H9 (cell line): ENCODE measurements around the gene CRYBG2. TPM values are rescaled to one million over a fixed set of nuclear protein-coding genes. Genes with fewer than 3 reads are reported as not detected.

ENCODE experiments used
- DNase-seq: peaks from one replicate; pipeline ENCODE4 v3.0.0-alpha.2; 2017
- H2AFZ ChIP-seq: one replicate; pipeline ENCODE4 v1.6.1; 2013; ENCODE audit warnings: mild to moderate bottlenecking, low read length, control low read depth, moderate library complexity
- H2AK5ac ChIP-seq: 2 replicates; pipeline ENCODE4 v1.6.1; 2013; ENCODE audit warnings: low read length, control low read depth, mixed read lengths; ENCODE audit not compliant: insufficient read length
- H2BK120ac ChIP-seq: one replicate; pipeline ENCODE4 v1.6.1; 2013; ENCODE audit warnings: low read depth, mild to moderate bottlenecking, low read length, control low read depth, inconsistent platforms; ENCODE audit not compliant: poor library complexity, severe bottlenecking
- H2BK12ac ChIP-seq: 2 replicates; pipeline ENCODE4 v1.6.1; 2013; ENCODE audit warnings: low read length, control low read depth, mixed read lengths, low read depth; ENCODE audit not compliant: insufficient read length
- H2BK15ac ChIP-seq: 2 replicates; pipeline ENCODE4 v1.6.1; 2013; ENCODE audit warnings: low read depth, low read length, control low read depth
- H2BK20ac ChIP-seq: one replicate; pipeline ENCODE4 v1.6.1; 2013; ENCODE audit warnings: low read depth, mild to moderate bottlenecking, low read length, control low read depth, inconsistent platforms; ENCODE audit not compliant: poor library complexity, severe bottlenecking
- H2BK5ac ChIP-seq: 2 replicates; pipeline ENCODE4 v1.6.1; 2013; ENCODE audit warnings: low read length, control low read depth, mixed read lengths; ENCODE audit not compliant: insufficient read length
- H3K14ac ChIP-seq: 2 replicates; pipeline ENCODE4 v1.6.1; 2013; ENCODE audit warnings: low read length, control low read depth; ENCODE audit not compliant: insufficient read depth
- H3K18ac ChIP-seq: 2 replicates; pipeline ENCODE4 v1.6.1; 2013; ENCODE audit warnings: low read depth, mild to moderate bottlenecking, mixed read lengths, low read length, control low read depth; ENCODE audit not compliant: insufficient read length
- H3K23ac ChIP-seq: 2 replicates; pipeline ENCODE4 v1.6.1; 2013; ENCODE audit warnings: low read length, control low read depth, mixed read lengths, low read depth; ENCODE audit not compliant: insufficient read length
- H3K23me2 ChIP-seq: 2 replicates; pipeline ENCODE4 v1.6.1; 2013; ENCODE audit warnings: low read depth, mild to moderate bottlenecking, mixed read lengths, low read length, control low read depth; ENCODE audit not compliant: insufficient read length, poor library complexity, severe bottlenecking
- H3K27ac ChIP-seq: 2 replicates; pipeline ENCODE4 v1.5.1; 2013; ENCODE audit warnings: low read length, control low read depth, mixed read lengths, low read depth; ENCODE audit not compliant: insufficient read length
- H3K27me3 ChIP-seq: 2 replicates; pipeline ENCODE4 v1.6.1; 2013; ENCODE audit warnings: low read length, control low read depth, inconsistent platforms; ENCODE audit not compliant: insufficient read depth
- H3K4ac ChIP-seq: 2 replicates; pipeline ENCODE4 v1.6.1; 2013; ENCODE audit warnings: low read depth, mild to moderate bottlenecking, control low read depth, inconsistent platforms, low read length, moderate library complexity
- H3K4me1 ChIP-seq: 2 replicates; pipeline ENCODE4 v1.6.1; 2013; ENCODE audit warnings: low read length, control low read depth, inconsistent platforms; ENCODE audit not compliant: insufficient read depth
- H3K4me2 ChIP-seq: 2 replicates; pipeline ENCODE4 v1.6.1; 2013; ENCODE audit warnings: low read length, control low read depth, mixed read lengths; ENCODE audit not compliant: insufficient read length, insufficient read depth
- H3K56ac ChIP-seq: 2 replicates; pipeline ENCODE4 v1.6.1; 2013; ENCODE audit warnings: low read depth, mild to moderate bottlenecking, mixed read lengths, low read length, control low read depth; ENCODE audit not compliant: insufficient read length
- H3K79me1 ChIP-seq: 2 replicates; pipeline ENCODE4 v1.6.1; 2013; ENCODE audit warnings: low read depth, mild to moderate bottlenecking, moderate library complexity, low read length, control low read depth, inconsistent platforms; ENCODE audit not compliant: insufficient read depth, poor library complexity, severe bottlenecking
- H3K79me2 ChIP-seq: 2 replicates; pipeline ENCODE4 v1.6.1; 2013; ENCODE audit warnings: low read length, control low read depth, inconsistent platforms; ENCODE audit not compliant: insufficient read depth
- H3K9ac ChIP-seq: 2 replicates; pipeline ENCODE4 v1.6.1; 2013; ENCODE audit warnings: low read length, control low read depth, mixed read lengths; ENCODE audit not compliant: insufficient read length; ENCODE audit errors: extremely low read depth
- H3K9me3 ChIP-seq: one replicate; pipeline ENCODE4 v1.6.1; 2013; ENCODE audit warnings: low read depth, low read length, inconsistent platforms; ENCODE audit not compliant: control insufficient read depth
- H3T11ph ChIP-seq: one replicate; pipeline ENCODE4 v1.6.1; 2013; ENCODE audit warnings: mild to moderate bottlenecking, low read length, control low read depth, inconsistent platforms
- H4K20me1 ChIP-seq: one replicate; pipeline ENCODE4 v1.6.1; 2013; ENCODE audit not compliant: control insufficient read depth, insufficient read length, insufficient read depth
- H4K5ac ChIP-seq: 2 replicates; pipeline ENCODE4 v1.6.1; 2013; ENCODE audit warnings: low read depth, mild to moderate bottlenecking, mixed read lengths, low read length, control low read depth; ENCODE audit not compliant: insufficient read length
- H4K8ac ChIP-seq: replicated peaks from 2 replicates; pipeline ENCODE4 v1.6.1; 2013; ENCODE audit warnings: low read length, control low read depth, mixed read lengths, low read depth; ENCODE audit not compliant: insufficient read length
- H4K91ac ChIP-seq: 2 replicates; pipeline ENCODE4 v1.6.1; 2013; ENCODE audit warnings: low read depth, mild to moderate bottlenecking, moderate library complexity, mixed read lengths, low read length, control low read depth; ENCODE audit not compliant: insufficient read length
- H3K27ac Mint-ChIP-seq, 3 experiments: 2 replicates in 2 of 3; 3 replicates in 1 of 3; pipeline ENCODE4 v1.8.0; 2020 to 2021; ENCODE audit warnings: mixed read lengths in 3 of 3, mild to moderate bottlenecking in 1 of 3, moderate library complexity in 1 of 3
- H3K27me3 Mint-ChIP-seq: 2 replicates; pipeline ENCODE4 v1.8.0; 2021; ENCODE audit warnings: low read depth, mild to moderate bottlenecking, moderate library complexity, mixed read lengths
- H3K36me3 Mint-ChIP-seq, 3 experiments: 2 replicates in 2 of 3; 3 replicates in 1 of 3; pipeline ENCODE4 v1.8.0; 2020 to 2021; ENCODE audit warnings: low read depth in 3 of 3, mixed read lengths in 3 of 3; ENCODE audit not compliant: insufficient read depth in 1 of 3
- H3K4me1 Mint-ChIP-seq, 2 experiments: 2 replicates each; pipeline ENCODE4 v1.8.0; 2020; ENCODE audit warnings: mixed read lengths in 2 of 2
- H3K4me3 Mint-ChIP-seq, 2 experiments: 2 replicates in 1 of 2; 3 replicates in 1 of 2; pipeline ENCODE4 v1.8.0; 2020 to 2021; ENCODE audit warnings: mild to moderate bottlenecking in 2 of 2, mixed read lengths in 2 of 2, moderate library complexity in 1 of 2
- H3K9me3 Mint-ChIP-seq, 2 experiments: 2 replicates in 1 of 2; 3 replicates in 1 of 2; pipeline ENCODE4 v1.8.0; 2020; ENCODE audit warnings: mild to moderate bottlenecking in 2 of 2, mixed read lengths in 2 of 2, moderate library complexity in 1 of 2
- CTCF ChIP-seq: fragments of 200-600 bp; sonication (generic); conservative IDR thresholded peaks from 3 replicates; pipeline ENCODE4 v1.8.0; 2021; ENCODE audit warnings: antibody characterized with exemption, mild to moderate bottlenecking
- WGBS: extraction: QIAGEN DNeasy Blood & Tissue Kit; methylation state at CpG from one replicate; pipeline ENCODE4 v1.1.7; 2013; ENCODE audit warnings: missing lambda C conversion rate, low lambda C conversion rate, mixed read lengths; ENCODE audit not compliant: insufficient read length; ENCODE audit errors: extremely low coverage; 5-methylcytosine and 5-hydroxymethylcytosine counted together
- total RNA-seq: library from RNA; stranded (reverse); gene quantifications from 2 replicates; pipeline ENCODE4 v1.2.1, GENCODE V29; 2021

Gene CRYBG2
- total RNA-seq, 1 experiment from 2014 or later, result 12.8 TPM

GRCh38 chr1:26378879-26379251 is 24.9 kb upstream of the CRYBG2 start:
- Histone ChIP-seq H3K23ac (no peak overlapping the region), H4K20me1 (no peaks in the 10 kb centered on the region), H2BK20ac (no peak overlapping the region), H3K79me2 (no peaks in the 10 kb centered on the region), H4K5ac (no peak overlapping the region), H3K4me2 (no peak overlapping the region), H3K23me2 (no peaks in the 10 kb centered on the region), H2AFZ (no peak overlapping the region), H3K9ac (no peak overlapping the region), H2BK15ac (no peak overlapping the region), H3K18ac (no peak overlapping the region), H3K4ac (no peak overlapping the region), H2BK120ac (no peak overlapping the region), H3K14ac (no peak overlapping the region), H3K56ac (no peak overlapping the region), H3K9me3 (no peaks in the 10 kb centered on the region), H3T11ph (no peak overlapping the region), H3K27ac (no peak overlapping the region), H4K91ac (no peak overlapping the region), H3K27me3 (no peaks in the 10 kb centered on the region; the same call in 1 of the 2 replicates), H4K8ac (no peak overlapping the region), H2BK12ac (no peak overlapping the region), H3K4me1 (no peaks in the 10 kb centered on the region), H3K79me1 (no peaks in the 10 kb centered on the region), H2AK5ac (no peak overlapping the region), H2BK5ac (no peak overlapping the region)
- Mint-ChIP-seq H3K27me3 (no peaks in the 10 kb centered on the region), H3K4me3 (no peak overlapping the region), H3K4me1 (peaks cover 8 to 16% of the 10 kb centered on the region in 2 experiments), H3K9me3 (no peaks in the 10 kb centered on the region), H3K27ac (no peak overlapping the region), H3K36me3 (no peaks in the 10 kb centered on the region)
- no CpG with 5 or more reads among the region's 3 CpGs for WGBS
- DNase-seq, result no peak
- no peak for TF ChIP-seq CTCF
